Stimulated activated naive CD4-positive, alpha-beta T cell treated with Interleukin-2 at 50 U/mL for 16 hours (primary cell): ENCODE measurements around the gene OR4Q2.
"Not testable (repeated sequence)": the region's sequence is repeated elsewhere in the genome, so short reads cannot be mapped to it uniquely, and the experiment has no call there.

Source experiments
- DNase-seq: peaks from one replicate; lab custom pipeline; 2025; lab: John Stamatoyannopoulos, UW

OR4Q2 gene

DNA sequence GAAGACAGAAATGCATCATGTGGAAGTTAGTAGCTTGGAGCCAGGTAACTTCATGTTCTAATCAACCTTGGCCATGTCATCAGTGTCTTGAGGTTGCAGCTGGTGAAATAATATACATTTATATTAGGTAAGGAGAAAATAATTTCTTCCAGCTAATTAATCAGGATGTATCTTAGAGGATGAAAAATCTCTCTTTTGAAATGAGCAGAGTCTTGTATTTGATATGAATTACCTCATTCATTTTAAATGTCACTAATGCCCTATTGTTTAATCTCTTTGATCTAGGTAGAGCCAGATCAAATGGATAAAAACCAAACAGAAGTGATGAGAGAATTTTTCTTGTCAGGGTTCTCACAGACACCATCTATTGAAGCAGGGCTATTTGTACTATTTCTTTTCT lies at the start of gene OR4Q2:
OR4Q2 (plus strand) TSS at position 301 of the 400 bp plus-strand sequence.
- no peak for DNase-seq

DNA sequence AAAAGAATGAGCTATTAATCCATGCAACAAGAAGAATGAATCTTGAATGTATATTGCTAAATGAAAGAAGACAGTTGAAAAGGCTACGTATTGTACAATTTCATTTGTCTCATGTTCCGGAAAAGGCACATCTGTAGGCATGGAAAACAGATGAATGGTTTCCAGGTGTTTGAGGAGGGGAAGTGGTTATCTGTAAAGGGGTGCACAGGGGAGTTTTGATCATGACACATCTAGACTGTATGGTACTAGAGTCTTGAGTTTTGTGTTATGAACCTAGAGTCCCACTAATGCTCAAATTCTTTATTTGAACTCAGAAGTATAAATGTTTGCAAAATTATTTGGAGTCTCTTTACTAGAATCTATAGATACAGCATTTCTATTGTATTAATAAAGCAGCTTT lies 32.2 kb upstream of the OR4Q2 start:
- not testable (repeated sequence) for DNase-seq

DNA sequence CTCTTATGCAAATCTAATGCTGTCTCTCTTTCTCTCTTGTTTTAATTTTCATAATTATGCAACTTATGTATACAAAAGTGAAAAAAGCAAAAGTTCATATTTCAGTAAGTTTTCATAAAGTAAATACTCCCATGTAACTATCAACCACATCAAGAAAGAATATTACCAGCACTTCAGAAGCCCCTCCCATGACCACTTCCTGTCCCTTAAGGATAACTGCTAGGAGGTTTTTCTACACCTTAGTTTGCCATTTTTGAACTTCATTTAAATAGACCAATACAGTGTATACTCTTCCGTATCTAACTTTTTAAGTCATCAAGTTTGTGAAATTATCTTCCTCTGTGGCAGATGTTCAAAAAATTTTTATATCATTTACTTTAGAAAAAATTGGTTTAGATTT lies 27.1 kb upstream of the OR4Q2 start:
- no peak for DNase-seq

DNA sequence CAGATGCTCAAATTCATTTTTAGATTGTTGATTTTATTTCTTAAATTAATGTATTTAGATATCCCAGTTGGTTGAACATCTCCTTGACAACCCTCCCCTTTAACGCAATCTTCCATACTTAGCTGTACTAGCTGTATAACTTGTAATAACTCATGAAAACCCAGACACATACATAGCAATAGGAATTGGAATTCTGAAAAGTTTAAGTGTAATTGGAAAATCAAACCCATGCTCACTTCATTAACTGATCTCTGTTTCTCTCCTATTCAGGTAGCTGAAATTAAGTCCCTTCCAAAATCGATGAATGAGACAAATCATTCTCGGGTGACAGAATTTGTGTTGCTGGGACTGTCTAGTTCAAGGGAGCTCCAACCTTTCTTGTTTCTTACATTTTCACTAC lies 26.7 kb upstream of the OR4Q2 start, which contains the start of gene OR4K15:
OR4K15 (plus strand) TSS at position 301 of the 400 bp plus-strand sequence; CDS start at position 301, 0 bp downstream.
- no peak for DNase-seq

DNA sequence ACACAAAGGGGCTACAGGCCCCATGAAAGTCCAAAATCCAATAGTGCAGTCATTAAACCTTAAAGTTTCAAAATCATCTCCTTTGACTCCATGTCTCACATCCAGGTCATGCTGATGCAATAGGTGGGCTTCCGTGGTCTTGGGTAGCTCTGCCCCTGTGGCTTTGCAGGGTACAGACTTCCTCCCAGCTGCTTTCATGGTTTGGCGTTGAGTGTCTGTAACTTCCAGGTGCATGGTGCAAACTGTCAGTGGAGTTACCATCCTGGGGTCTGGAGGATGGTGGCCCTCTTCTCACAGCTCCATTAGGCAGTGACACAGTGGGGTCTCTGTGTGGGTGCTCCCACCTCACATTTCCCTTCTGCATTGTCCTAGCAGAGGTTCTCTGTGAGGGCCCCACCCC lies 8.5 kb upstream of the OR4Q2 start:
- DNase-seq: no peak

DNA sequence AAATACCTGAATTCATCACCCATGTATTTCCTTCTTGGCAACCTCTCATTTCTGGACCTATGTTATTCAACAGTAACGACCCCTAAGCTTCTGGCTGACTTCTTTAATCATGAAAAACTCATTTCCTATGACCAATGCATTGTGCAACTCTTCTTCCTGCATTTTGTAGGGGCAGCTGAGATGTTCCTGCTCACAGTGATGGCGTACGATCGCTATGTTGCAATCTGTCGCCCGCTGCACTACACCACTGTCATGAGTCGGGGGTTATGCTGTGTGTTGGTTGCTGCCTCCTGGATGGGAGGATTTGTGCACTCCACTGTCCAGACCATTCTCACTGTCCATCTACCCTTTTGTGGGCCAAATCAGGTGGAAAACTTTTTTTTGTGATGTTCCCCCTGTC lies 356 bp downstream of the OR4Q2 start:
- DNase-seq: no peak

DNA sequence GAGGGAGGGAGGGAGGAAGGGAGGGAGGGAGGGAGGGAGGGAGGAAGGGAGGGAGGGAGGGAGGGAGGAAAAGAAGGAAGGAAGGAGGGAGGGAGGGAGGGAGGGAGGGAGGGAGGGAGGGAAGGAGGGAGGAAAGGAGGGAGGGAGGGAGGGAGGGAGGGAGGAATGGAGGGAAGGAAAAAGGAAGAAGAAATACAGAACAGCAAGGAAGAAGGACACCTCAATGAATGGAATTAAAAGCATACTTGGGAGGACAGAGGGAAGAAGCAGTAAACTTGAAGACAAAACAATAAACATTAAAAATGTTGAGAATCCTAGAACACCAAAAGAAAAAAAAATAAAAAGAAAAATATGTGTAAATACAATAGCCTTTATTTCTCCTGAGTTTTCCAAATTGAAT lies 6.2 kb downstream of the OR4Q2 start:
- no peak for DNase-seq

DNA sequence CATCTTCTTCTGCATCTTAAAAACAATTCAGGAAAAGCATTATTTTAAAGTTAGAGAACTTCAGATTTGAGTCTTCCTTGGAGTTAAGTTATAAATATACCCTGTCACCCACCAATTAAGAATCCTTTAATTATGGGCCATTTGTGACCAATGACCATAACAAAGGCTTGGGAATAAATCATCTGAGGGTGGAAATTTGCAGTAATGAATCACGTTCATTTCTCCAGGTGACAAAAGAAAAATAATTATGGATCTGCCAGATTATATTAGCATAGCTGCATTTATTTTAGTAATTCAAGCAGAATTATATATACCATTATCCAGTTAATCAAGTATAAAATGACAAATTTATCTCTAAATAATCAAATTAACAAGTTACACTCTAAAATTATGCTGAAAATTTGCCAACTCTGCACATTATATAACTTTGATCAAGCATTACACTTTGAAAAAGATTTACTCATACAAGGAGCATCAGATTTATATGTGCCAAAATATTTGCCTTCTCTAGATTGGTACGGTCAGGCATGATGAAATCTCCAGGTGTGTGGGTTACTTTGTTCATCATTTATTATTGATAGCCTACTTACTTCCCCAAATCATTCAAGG lies 17.4 kb downstream of the OR4Q2 start, which contains the start of gene OR4K14:
OR4K14 (minus strand) TSS at position 51 of the 609 bp plus-strand sequence. CDS start 4,114 bp downstream, outside the sequence.
- no peak for DNase-seq

DNA sequence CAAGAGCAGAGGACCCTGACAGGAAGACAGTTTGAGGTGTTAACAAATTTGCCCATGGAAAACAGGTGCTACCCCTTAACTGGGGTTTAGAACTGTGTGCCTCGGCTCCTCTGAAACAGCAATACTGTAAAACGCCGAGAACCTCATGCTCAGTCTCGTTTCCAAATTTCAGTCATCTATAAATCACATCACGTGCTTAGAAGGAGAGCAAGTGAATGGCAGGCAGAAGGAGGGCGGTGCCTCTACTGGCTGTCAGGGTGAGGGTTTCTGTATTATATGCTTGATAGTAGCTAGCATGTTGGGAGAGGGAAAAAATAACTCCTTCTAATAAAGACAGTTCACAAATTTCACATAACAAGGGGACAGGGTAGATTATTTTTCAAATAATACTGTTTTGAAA lies 29.1 kb downstream of the OR4Q2 start:
- DNase-seq: no peak

DNA sequence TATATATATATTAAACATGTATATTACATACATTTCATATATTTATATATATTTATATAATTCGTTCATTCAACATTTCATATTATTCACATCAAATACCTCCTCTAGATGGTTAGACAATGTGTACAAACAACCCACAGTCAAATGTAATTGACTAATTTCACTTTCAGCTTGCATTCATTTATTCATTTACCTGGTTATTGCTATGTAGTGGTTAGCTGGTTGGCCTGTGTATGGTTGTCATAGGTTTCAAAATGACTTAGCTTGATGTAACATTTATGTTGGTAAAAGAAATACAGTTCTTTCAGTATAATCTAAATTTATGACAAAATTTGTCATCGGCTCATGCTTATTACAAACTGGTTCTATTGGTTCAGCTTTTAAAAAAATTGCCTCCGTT lies 33.5 kb downstream of the OR4Q2 start:
- no peak for DNase-seq

DNA sequence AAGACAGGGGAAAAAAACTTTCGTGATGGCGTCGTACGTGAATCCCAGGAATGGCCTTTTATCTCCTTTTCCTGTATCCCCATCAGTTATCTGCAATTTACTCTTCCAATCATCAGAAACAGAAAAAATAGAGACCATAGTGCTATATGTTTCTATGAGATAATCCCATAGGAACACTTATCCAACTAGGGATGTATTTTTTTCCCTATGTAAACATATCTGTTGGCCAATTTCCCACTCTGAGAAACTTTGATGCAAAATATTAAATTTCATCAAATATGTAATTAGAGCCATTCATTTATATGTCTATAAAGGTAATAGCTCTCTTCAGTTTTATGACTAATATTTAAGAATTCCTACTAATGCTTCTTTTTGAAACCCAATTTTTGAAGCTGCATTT lies 34.0 kb downstream of the OR4Q2 start, which contains the start of gene OR4K13:
OR4K13 (minus strand) TSS at position 101 of the 400 bp plus-strand sequence. CDS start 1,280 bp downstream, outside the sequence.
- DNase-seq: no peak

DNA sequence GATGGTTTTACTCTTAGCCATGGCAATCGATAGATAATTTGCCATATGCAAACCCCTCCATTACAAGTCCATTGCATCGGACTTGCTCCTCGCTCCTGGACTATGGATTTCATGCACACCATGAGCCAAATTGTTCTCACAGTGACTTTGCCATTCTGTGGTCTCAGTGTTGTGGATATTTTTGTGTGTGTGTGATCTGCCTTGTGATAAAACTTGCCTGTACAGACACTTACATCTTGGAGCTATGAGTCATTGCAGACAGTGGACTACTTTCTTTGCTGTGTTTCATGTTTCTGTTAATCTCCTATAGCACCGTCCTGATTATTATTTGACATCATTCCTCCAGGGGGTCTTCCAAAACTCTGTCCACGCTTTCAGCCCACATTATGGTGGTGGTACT lies 42.3 kb downstream of the OR4Q2 start:
- no peak for DNase-seq

DNA sequence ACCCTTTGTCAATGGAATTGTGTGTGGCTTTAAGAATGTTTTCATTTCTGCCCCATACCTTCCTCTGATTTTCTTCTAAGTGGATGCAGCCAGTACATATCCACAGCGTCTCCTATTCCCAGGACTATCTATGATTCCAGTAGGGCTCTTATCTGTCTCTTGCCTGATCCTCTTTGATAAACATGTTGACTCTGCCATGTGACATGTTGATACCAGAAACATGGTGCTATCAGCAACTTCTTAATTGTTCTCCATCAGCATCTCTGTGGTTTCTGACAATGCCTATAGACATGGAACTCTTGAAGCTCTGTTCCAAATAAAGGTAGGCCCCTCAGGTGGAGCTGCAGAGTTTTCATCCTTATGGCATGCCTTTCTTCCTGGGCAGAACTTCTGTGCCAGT lies 46.2 kb downstream of the OR4Q2 start:
- no peak for DNase-seq
